Measurements from ENCODE around the gene CSF1.

The CSF1 gene

DNA sequence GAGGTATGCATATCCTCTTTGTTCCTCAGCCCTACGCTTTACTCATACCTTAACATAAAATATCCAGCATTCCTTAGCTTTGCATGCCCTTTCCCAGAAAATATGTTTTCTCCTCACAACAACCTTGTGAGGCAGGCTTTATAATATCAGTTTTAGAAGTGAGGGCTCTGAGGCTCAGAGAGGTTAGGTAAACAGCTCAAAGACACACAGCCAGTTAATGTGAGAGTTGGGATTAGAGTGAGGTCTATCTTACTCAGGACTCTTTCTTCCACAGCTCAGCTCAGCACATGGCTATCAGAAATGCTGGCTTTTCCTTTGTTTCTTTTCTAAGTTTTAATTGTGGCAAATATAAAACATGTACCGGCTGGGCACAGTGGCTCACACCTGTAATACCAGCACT, 27.9 kb downstream of the CSF1 start:
- H3K4me3 ChIP-seq (ENCODE audit: low read depth in 1 of 2, low read length in 2 of 2): no peak overlapping the region
- no peaks in the 10 kb centered on the region for H3K27me3 ChIP-seq (ENCODE audit: insufficient read depth, low read length, poor library complexity)
- no peak overlapping the region for H3K27ac ChIP-seq (ENCODE audit: low read length)
- ATAC-seq (ENCODE audit: insufficient read depth, low read depth) (no peak), DNase-seq (no peak)
- H3K4me1 ChIP-seq (ENCODE audit: insufficient read depth, low read length): no peaks in the 10 kb centered on the region
- TF ChIP-seq EZH2 (IDR thresholded peaks at IDR 0.05; ENCODE audit: borderline replicate concordance, low read depth, low read length, severe bottlenecking): no peak
- TF ChIP-seq, protein P1, sequence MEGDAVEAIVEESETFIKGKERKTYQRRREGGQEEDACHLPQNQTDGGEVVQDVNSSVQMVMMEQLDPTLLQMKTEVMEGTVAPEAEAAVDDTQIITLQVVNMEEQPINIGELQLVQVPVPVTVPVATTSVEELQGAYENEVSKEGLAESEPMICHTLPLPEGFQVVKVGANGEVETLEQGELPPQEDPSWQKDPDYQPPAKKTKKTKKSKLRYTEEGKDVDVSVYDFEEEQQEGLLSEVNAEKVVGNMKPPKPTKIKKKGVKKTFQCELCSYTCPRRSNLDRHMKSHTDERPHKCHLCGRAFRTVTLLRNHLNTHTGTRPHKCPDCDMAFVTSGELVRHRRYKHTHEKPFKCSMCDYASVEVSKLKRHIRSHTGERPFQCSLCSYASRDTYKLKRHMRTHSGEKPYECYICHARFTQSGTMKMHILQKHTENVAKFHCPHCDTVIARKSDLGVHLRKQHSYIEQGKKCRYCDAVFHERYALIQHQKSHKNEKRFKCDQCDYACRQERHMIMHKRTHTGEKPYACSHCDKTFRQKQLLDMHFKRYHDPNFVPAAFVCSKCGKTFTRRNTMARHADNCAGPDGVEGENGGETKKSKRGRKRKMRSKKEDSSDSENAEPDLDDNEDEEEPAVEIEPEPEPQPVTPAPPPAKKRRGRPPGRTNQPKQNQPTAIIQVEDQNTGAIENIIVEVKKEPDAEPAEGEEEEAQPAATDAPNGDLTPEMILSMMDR (IDR thresholded peaks at IDR 0.05; ENCODE audit: borderline replicate concordance, extremely low read depth, low read length, poor library complexity, severe bottlenecking): no peak
- H3K4me2 ChIP-seq (ENCODE audit: insufficient read depth, low read length): no peak overlapping the region
- H3K36me3 ChIP-seq (ENCODE audit: insufficient read depth, low read length): no peaks in the 10 kb centered on the region
- H4K20me1 ChIP-seq (ENCODE audit: insufficient read depth, low read length): no peaks in the 10 kb centered on the region
- no peak overlapping the region for H3K9ac ChIP-seq (ENCODE audit: low read depth, low read length)
- no peaks in the 10 kb centered on the region for H3K79me2 ChIP-seq (ENCODE audit: insufficient read depth, low read length)
- H3K9me3 ChIP-seq (ENCODE audit: insufficient read depth, low read length, severe bottlenecking): peaks cover 12% of the 10 kb centered on the region
- no peak overlapping the region for H2AFZ ChIP-seq (ENCODE audit: low read depth, low read length)

DNA sequence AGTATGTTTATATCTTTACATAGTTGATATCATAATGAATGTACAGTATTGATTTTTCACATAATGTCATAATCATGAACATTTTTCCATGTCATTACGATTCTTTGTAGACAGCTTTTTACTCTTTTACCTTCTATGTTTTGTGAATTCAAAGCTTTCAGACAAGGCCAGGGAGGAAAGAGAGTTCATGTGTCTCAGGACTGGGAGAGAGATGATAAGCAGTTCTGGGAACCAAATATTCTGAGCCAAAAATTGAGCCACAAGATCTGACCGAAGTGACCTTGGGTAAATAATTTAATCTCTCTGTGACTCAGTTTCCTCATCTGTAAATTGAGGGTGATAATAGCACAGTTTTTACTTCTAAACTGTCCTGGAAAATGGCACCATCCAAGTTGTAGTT, 31.8 kb downstream of the CSF1 start:
- TF ChIP-seq, protein P1 (IDR thresholded peaks at IDR 0.05; ENCODE audit: borderline replicate concordance, extremely low read depth, low read length, poor library complexity, severe bottlenecking): no peak
- no peak for TF ChIP-seq EZH2 (IDR thresholded peaks at IDR 0.05; ENCODE audit: borderline replicate concordance, low read depth, low read length, severe bottlenecking)
- Histone ChIP-seq H3K36me3 (ENCODE audit: insufficient read depth, low read length) (no peaks in the 10 kb centered on the region), H2AFZ (ENCODE audit: low read depth, low read length) (no peak overlapping the region), H3K9me3 (ENCODE audit: insufficient read depth, low read length, severe bottlenecking) (peaks cover 8% of the 10 kb centered on the region), H3K4me2 (ENCODE audit: insufficient read depth, low read length) (no peak overlapping the region), H3K4me3 (ENCODE audit: low read depth in 1 of 2, low read length in 2 of 2) (no peak overlapping the region), H3K4me1 (ENCODE audit: insufficient read depth, low read length) (peaks cover 3% of the 10 kb centered on the region; the same call in 1 of the 2 replicates), H3K27ac (ENCODE audit: low read length) (no peak overlapping the region), H3K79me2 (ENCODE audit: insufficient read depth, low read length) (no peaks in the 10 kb centered on the region), H3K27me3 (ENCODE audit: insufficient read depth, low read length, poor library complexity) (no peaks in the 10 kb centered on the region), H3K9ac (ENCODE audit: low read depth, low read length) (no peak overlapping the region), H4K20me1 (ENCODE audit: insufficient read depth, low read length) (no peaks in the 10 kb centered on the region)
- no peak for ATAC-seq (ENCODE audit: insufficient read depth, low read depth)
- no peak for DNase-seq

DNA sequence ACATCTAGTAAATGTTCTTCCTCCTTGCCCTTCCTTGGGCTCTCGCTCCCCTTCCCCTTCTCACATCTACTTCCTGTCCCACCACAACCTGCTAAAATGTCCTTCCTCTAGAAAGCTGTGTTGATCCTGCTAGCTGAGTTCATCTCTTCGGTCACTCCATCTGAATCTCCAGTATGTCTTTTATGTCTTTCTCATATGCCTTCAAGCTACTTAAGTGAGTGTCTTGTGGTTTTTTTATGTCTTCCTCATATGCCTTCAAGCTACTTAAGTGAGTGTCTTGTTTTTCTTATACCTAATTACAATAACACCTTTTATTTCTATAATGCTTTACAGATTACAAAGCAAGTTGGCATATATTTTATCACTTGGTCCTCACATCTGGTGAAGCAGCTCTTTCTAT, 33.9 kb downstream of the CSF1 start:
- no peak for TF ChIP-seq EZH2 (IDR thresholded peaks at IDR 0.05; ENCODE audit: borderline replicate concordance, low read depth, low read length, severe bottlenecking)
- TF ChIP-seq, protein P1 (IDR thresholded peaks at IDR 0.05; ENCODE audit: borderline replicate concordance, extremely low read depth, low read length, poor library complexity, severe bottlenecking): no peak
- Histone ChIP-seq H3K36me3 (ENCODE audit: insufficient read depth, low read length) (no peaks in the 10 kb centered on the region), H3K27ac (ENCODE audit: low read length) (no peak overlapping the region), H3K9me3 (ENCODE audit: insufficient read depth, low read length, severe bottlenecking) (no peaks in the 10 kb centered on the region), H3K27me3 (ENCODE audit: insufficient read depth, low read length, poor library complexity) (no peaks in the 10 kb centered on the region), H3K4me2 (ENCODE audit: insufficient read depth, low read length) (no peak overlapping the region), H4K20me1 (ENCODE audit: insufficient read depth, low read length) (no peaks in the 10 kb centered on the region), H3K4me1 (ENCODE audit: insufficient read depth, low read length) (peaks cover 3% of the 10 kb centered on the region; the same call in 1 of the 2 replicates), H2AFZ (ENCODE audit: low read depth, low read length) (peak overlapping the region; percentile 48; the same call in 1 of the 2 replicates), H3K9ac (ENCODE audit: low read depth, low read length) (no peak overlapping the region), H3K4me3 (ENCODE audit: low read depth in 1 of 2, low read length in 2 of 2) (no peak overlapping the region), H3K79me2 (ENCODE audit: insufficient read depth, low read length) (no peaks in the 10 kb centered on the region)
- ATAC-seq (ENCODE audit: insufficient read depth, low read depth) (peak; percentile 48; the same call in 1 of the 3 replicates), DNase-seq (no peak)

DNA sequence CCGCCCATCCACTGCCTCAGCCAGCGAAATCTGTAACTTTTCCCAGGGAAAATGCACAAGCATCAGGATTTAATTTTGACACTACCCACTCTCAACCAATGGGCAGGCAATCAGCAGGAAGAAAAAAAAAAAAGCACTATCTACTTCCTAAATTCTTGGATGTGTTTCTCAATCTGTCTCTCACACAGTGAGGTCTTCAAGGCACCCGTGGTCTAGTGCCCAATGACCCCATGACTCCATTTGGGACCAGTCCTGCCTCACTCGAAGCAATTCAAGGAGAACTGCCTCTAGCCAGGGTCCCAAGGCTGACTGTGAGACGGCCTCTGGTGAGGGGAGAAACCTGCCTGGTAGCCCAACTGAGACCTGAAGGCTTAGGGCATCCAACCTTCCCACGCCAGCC, 35.9 kb downstream of the CSF1 start:
- peaks cover 3% of the 10 kb centered on the region; the same call in 1 of the 2 replicates for H3K4me1 ChIP-seq (ENCODE audit: insufficient read depth, low read length)
- no peak overlapping the region for H3K4me3 ChIP-seq (ENCODE audit: low read depth in 1 of 2, low read length in 2 of 2)
- TF ChIP-seq, protein P1 (IDR thresholded peaks at IDR 0.05; ENCODE audit: borderline replicate concordance, extremely low read depth, low read length, poor library complexity, severe bottlenecking): no peak
- TF ChIP-seq EZH2 (IDR thresholded peaks at IDR 0.05; ENCODE audit: borderline replicate concordance, low read depth, low read length, severe bottlenecking): no peak
- no peak overlapping the region for H3K4me2 ChIP-seq (ENCODE audit: insufficient read depth, low read length)
- H3K36me3 ChIP-seq (ENCODE audit: insufficient read depth, low read length): no peaks in the 10 kb centered on the region
- no peaks in the 10 kb centered on the region for H3K9me3 ChIP-seq (ENCODE audit: insufficient read depth, low read length, severe bottlenecking)
- H3K27me3 ChIP-seq (ENCODE audit: insufficient read depth, low read length, poor library complexity): no peaks in the 10 kb centered on the region
- ATAC-seq (ENCODE audit: insufficient read depth, low read depth) (no peak), DNase-seq (no peak)
- no peak overlapping the region for H3K9ac ChIP-seq (ENCODE audit: low read depth, low read length)
- H3K27ac ChIP-seq (ENCODE audit: low read length): no peak overlapping the region
- no peaks in the 10 kb centered on the region for H4K20me1 ChIP-seq (ENCODE audit: insufficient read depth, low read length)
- H3K79me2 ChIP-seq (ENCODE audit: insufficient read depth, low read length): no peaks in the 10 kb centered on the region
- H2AFZ ChIP-seq (ENCODE audit: low read depth, low read length): no peak overlapping the region; the same call in 1 of the 2 replicates
